HepG2 (cell line): ENCODE results near the gene WDR86. TPM values are rescaled to one million over a fixed set of nuclear protein-coding genes. Genes with fewer than 3 reads are reported as not detected.

ENCODE experiments used
- ATAC-seq: fragments of 200-7000 bp; cut with Tn5 transposase; 3 replicates; pipeline ENCODE4 v1.9.1; 2020; ENCODE audit warnings: mild to moderate bottlenecking, moderate library complexity
- BruUV-seq: library from RNA; stranded (reverse); fragments of 400-500 nt; replicated peaks from 2 replicates; lab custom pipeline; 2021; lab: Mats Ljungman, UMichigan
- CTCF ChIA-PET: fragments of 300-600 bp; formaldehyde crosslinking; extraction: SDS; loops from one replicate; lab custom pipeline; 2021; ENCODE audit warnings: low total read pairs, inconsistent platforms, low intra/inter-chr PET ratio; lab: Yijun Ruan, JAX
- POLR2A ChIA-PET: fragments of 350-600 bp; sonication (Branson Sonifier 250); formaldehyde crosslinking; loops from one replicate; lab custom pipeline; 2020; ENCODE audit warnings: antibody characterized with exemption, inconsistent platforms; lab: Yijun Ruan, JAX
- DNase-seq: peaks from one replicate; pipeline ENCODE4 v3.0.0-alpha.2; 2015; ENCODE audit warnings: low spot score
- FAIRE-seq: peaks from 3 replicates; lab custom pipeline; 2011; peaks lifted over from hg19 to GRCh38; lab: Jason Lieb, UNC
- H2AFZ ChIP-seq: one replicate; pipeline ENCODE4 v1.6.1; 2011; ENCODE audit warnings: low read length, inconsistent platforms
- H3K27ac ChIP-seq: fragments of 300-600 bp; 3 replicates; pipeline ENCODE4 v1.8.0; 2011; ENCODE audit warnings: mixed run types, mild to moderate bottlenecking, mixed read lengths, low read length, inconsistent platforms; ENCODE audit not compliant: insufficient read depth; ENCODE audit errors: extremely low read length
- H3K27me3 ChIP-seq, 2 experiments: fragments of 200-600 bp in 1 of 2; 2 replicates in 1 of 2; 3 replicates in 1 of 2; pipeline versions ENCODE4 v1.6.0 to v1.8.0; 2011; ENCODE audit warnings: low read length in 2 of 2, mild to moderate bottlenecking in 2 of 2, moderate library complexity in 2 of 2, inconsistent platforms in 1 of 2; ENCODE audit not compliant: insufficient read depth in 2 of 2, control insufficient read depth in 1 of 2
- H3K36me3 ChIP-seq, 2 experiments: fragments of 200-600 bp in 1 of 2; replicated peaks in 1 of 2; 2 replicates in 1 of 2; 3 replicates in 1 of 2; pipeline versions ENCODE4 v1.5.1 to v1.8.0; 2011; ENCODE audit warnings: low read length in 2 of 2, inconsistent platforms in 1 of 2; ENCODE audit not compliant: insufficient read depth in 2 of 2, control insufficient read depth in 1 of 2
- H3K4me1 ChIP-seq: 2 replicates; pipeline ENCODE4 v1.5.1; 2012; ENCODE audit warnings: low read length, inconsistent platforms; ENCODE audit not compliant: insufficient read depth
- H3K4me2 ChIP-seq: 2 replicates; pipeline ENCODE4 v1.6.0; 2011; ENCODE audit warnings: low read depth, low read length, inconsistent platforms
- H3K4me3 ChIP-seq, 3 experiments: fragments of 200-600 bp in 1 of 3; sonication (generic), shearing (Covaris generic) in 1 of 3; replicated peaks in 1 of 3; 2 replicates each; pipeline ENCODE4 v1.5.1; 2011 to 2016; ENCODE audit warnings: low read length in 3 of 3, inconsistent platforms in 2 of 3, low read depth in 2 of 3, mild to moderate bottlenecking in 2 of 3, control low read depth in 1 of 3, mixed read lengths in 1 of 3; ENCODE audit not compliant: insufficient read depth in 1 of 3
- H3K79me2 ChIP-seq: one replicate; pipeline ENCODE4 v1.6.1; 2011; ENCODE audit warnings: low read length, inconsistent platforms; ENCODE audit not compliant: insufficient read depth
- H3K9ac ChIP-seq: 2 replicates; pipeline ENCODE4 v1.6.0; 2011; ENCODE audit warnings: mild to moderate bottlenecking, low read depth, low read length, inconsistent platforms; ENCODE audit not compliant: insufficient read depth
- H3K9me3 ChIP-seq: 2 replicates; pipeline ENCODE4 v1.5.1; 2012; ENCODE audit warnings: mild to moderate bottlenecking, low read length
- H4K20me1 ChIP-seq: 2 replicates; pipeline ENCODE4 v1.6.0; 2011; ENCODE audit warnings: inconsistent platforms, mild to moderate bottlenecking, low read length, moderate library complexity; ENCODE audit not compliant: insufficient read depth
- NAIF1 ChIP-seq: sonication (generic); formaldehyde crosslinking; IDR thresholded peaks from 2 replicates; pipeline ENCODE4 v1.5.0; 2020; ENCODE audit warnings: mild to moderate bottlenecking, missing genetic modification reagents, borderline replicate concordance
- XRCC5 ChIP-seq: fragments of 200-400 bp; formaldehyde crosslinking; optimal IDR thresholded peaks from 2 replicates; pipeline ENCODE3; 2017; ENCODE audit warnings: mild to moderate bottlenecking, low read length
- ZNF143 ChIP-seq: sonication (generic); formaldehyde crosslinking; IDR thresholded peaks from 2 replicates; pipeline ENCODE4 v1.4.0; 2020; ENCODE audit warnings: missing genetic modification reagents
- ZNF616 ChIP-seq: sonication (generic); formaldehyde crosslinking; IDR thresholded peaks from 2 replicates; pipeline ENCODE4 v1.5.0; 2020; ENCODE audit warnings: low read depth, mild to moderate bottlenecking, missing genetic modification reagents
- WGBS: methylation state at CpG from one replicate; pipeline ENCODE4 v1.1.6; 2017; ENCODE audit warnings: low lambda C conversion rate; 5-methylcytosine and 5-hydroxymethylcytosine counted together
- in situ Hi-C: cut with HindIII; loops from 2 replicates; pipeline ENCODE4 v1.10.0; 2017; ENCODE audit warnings: low pct_unique_long_range_greater_than_20kb; ENCODE audit not compliant: extremely low pct_ligation_motif_present
- intact Hi-C: fragments of 100-400 bp; cut with micrococcal nuclease; formaldehyde crosslinking; loops from one replicate; pipeline ENCODE4 v1.10.0; 2022; ENCODE audit not compliant: unreplicated experiment
- polyA plus RNA-seq, 8 experiments: library from polyadenylated mRNA; depleted of rRNA in 3 of 8; stranded (reverse) in 7 of 8; unstranded in 1 of 8; fragments of >200 nt; fragmentation: Illumina TruSeq in 4 of 8; extraction: Trizol in 4 of 8; gene quantifications; 2 replicates each; pipeline versions ENCODE4 v1.2.1 to v1.2.3, GENCODE V29; 2011 to 2016; ENCODE audit warnings: low read depth in 4 of 8, missing spikeins in 1 of 8, mixed read lengths in 1 of 8; ENCODE audit not compliant: insufficient read depth in 1 of 8
- total RNA-seq, 5 experiments: library from RNA; depleted of rRNA; stranded (reverse); fragments of >200 nt; fragmentation: Illumina TruSeq; extraction: Trizol; gene quantifications; 2 replicates each; pipeline ENCODE4 v1.2.3, GENCODE V29; 2016; ENCODE audit warnings: low read depth in 1 of 5

The WDR86 gene
- total and polyA plus RNA-seq, 2 of the 13 experiments (the other 11 are each of a cell fraction or from before 2014, with no cell fraction given), result 0.11 to 2.9 TPM

- in situ Hi-C loops, result no loop called here
Observed at GRCh38 chr7:151435971-151436370, 26.1 kb upstream of the WDR86 start.

GRCh38 chr7:151435103-151435916 lies 25.5 kb upstream of the WDR86 start:
- H3K9ac ChIP-seq, result no peak overlapping the region
- H3K4me2 ChIP-seq, result no peak overlapping the region
- no peaks in the 10 kb centered on the region for H3K4me1 ChIP-seq
- no peak overlapping the region for H2AFZ ChIP-seq
- CTCF ChIA-PET, result no interaction called here
- TF ChIP-seq XRCC5, result no peak
- H3K9me3 ChIP-seq, result no peaks in the 10 kb centered on the region
- POLR2A ChIA-PET, result no interaction called here
- no TSS peak for BruUV-seq
- peaks cover 18 to 84% of the 10 kb centered on the region in 2 experiments for H3K27me3 ChIP-seq
- intact Hi-C loops, result no loop called here
- H3K36me3 ChIP-seq, result no peaks in the 10 kb centered on the region
- WGBS, result 20% methylated on average over 10 of the region's 20 CpGs
- ATAC-seq (no peak), FAIRE-seq (no peak), DNase-seq (no peak)
- H3K4me3 ChIP-seq, result no peak overlapping the region
- no peak overlapping the region for H3K27ac ChIP-seq
- in situ Hi-C loops, result no loop called here
- no peaks in the 10 kb centered on the region for H3K79me2 ChIP-seq
- H4K20me1 ChIP-seq, result no peaks in the 10 kb centered on the region

More at GRCh38 chr7:151435971-151436370, 26.1 kb upstream of the WDR86 start:
- FAIRE-seq, result no peak
- no peak for TF ChIP-seq ZNF616 (CRISPR knock-in tag)
- no peak for TF ChIP-seq NAIF1 (CRISPR knock-in tag)
- no peak for TF ChIP-seq ZNF143 (CRISPR knock-in tag)
- ATAC-seq, result no peak
- no peaks in the 10 kb centered on the region for H4K20me1 ChIP-seq
- H3K27ac ChIP-seq, result no peak overlapping the region
- H3K79me2 ChIP-seq, result no peaks in the 10 kb centered on the region
- no TSS peak for BruUV-seq
- no peaks in the 10 kb centered on the region for H3K4me1 ChIP-seq
- CTCF ChIA-PET, result no interaction called here
- H2AFZ ChIP-seq, result no peak overlapping the region
- no peak overlapping the region for H3K4me3 ChIP-seq
- no peak overlapping the region for H3K9ac ChIP-seq
- peaks cover 18 to 82% of the 10 kb centered on the region in 2 experiments for H3K27me3 ChIP-seq
- WGBS, result 61% methylated on average over 4 of the region's 15 CpGs
- POLR2A ChIA-PET, result no interaction called here
- DNase-seq, result no peak
- intact Hi-C loops, result no loop called here
- no peaks in the 10 kb centered on the region for H3K9me3 ChIP-seq
- H3K4me2 ChIP-seq, result no peak overlapping the region
- H3K36me3 ChIP-seq, result no peaks in the 10 kb centered on the region
